OCI-LY7 (cell line): Measurements from ENCODE around the gene ENO2.

Source experiments
- CTCF ChIP-seq: fragments of 200-600 bp; sonication (generic); conservative IDR thresholded peaks from 2 replicates; pipeline ENCODE4 v1.5.1; 2014; ENCODE audit warnings: mild to moderate bottlenecking, antibody characterized with exemption, low read length, moderate library complexity, mixed read lengths
- EZH2phosphoT487 ChIP-seq: fragments of 200-600 bp; sonication (generic); IDR thresholded peaks from 2 replicates; pipeline ENCODE4 v1.6.1; 2018; ENCODE audit warnings: low read depth, borderline replicate concordance, mild to moderate bottlenecking, mixed run types, antibody characterized with exemption, low read length, moderate library complexity, mixed read lengths

GRCh38 chr12:6927379-6928021 lies 13.1 kb downstream of the ENO2 start, which contains the start of gene ATN1:
- TF ChIP-seq EZH2phosphoT487 (peak; percentile 78; the same call in 1 of the 2 replicates), CTCF (no peak)
